GM21723 (cell line): ENCODE results near the gene PGM5.

Source experiments
- ATAC-seq: cut with Tn5 transposase; IDR thresholded peaks from one replicate; pipeline ENCODE4 v1.9.1; 2021; ENCODE audit warnings: mild to moderate bottlenecking, moderate library complexity; ENCODE audit not compliant: unreplicated experiment

Gene PGM5

DNA sequence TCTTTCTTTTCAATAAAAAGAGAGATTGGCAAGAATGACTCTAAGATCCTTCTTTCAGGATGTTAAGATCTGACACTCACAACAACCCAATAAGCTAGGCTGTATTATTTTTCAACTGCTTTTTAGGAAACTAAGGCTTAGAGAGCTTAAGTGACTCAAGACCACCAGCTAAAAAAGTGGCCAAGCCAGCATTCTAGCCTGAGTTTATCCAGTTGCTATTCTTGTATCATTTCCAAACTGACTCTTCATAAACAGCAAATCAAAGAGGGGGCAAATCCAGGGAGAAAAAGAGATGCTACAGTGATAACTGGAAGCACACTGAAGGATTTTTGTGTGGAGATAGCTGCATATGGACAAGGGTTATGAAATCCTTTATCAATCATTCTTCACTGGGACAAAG lies 137.1 kb downstream of the PGM5 start:
- no peak for ATAC-seq

DNA sequence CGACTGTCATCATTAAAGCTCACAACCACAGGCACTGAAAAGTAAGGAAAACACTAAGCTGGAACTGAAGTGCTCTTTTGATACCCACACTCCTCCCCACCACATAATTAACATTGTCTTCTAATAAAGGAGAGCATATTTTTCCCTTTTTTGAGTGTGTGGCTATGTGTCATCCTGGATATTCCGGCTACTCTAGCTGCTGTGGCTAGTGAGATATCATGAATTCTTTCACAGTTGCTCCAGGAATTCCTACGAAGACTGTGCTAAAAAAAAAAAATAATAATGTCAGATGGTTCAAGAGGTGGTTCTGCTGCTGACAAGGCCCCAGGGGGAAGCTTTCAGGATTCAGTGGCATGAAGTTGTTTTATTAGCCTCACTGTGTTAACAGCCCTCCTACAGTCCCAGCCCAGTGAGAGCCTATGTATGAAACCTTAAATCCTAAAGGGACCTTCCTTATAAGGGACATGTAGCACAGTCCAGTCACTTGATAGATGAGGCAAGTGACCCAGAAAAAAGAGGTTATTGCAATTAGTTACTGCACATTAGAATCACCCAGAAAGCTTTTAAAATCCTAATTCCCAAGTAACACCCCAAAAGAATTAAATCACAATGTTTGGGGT lies 137.7 kb downstream of the PGM5 start:
- ATAC-seq, result no peak

DNA sequence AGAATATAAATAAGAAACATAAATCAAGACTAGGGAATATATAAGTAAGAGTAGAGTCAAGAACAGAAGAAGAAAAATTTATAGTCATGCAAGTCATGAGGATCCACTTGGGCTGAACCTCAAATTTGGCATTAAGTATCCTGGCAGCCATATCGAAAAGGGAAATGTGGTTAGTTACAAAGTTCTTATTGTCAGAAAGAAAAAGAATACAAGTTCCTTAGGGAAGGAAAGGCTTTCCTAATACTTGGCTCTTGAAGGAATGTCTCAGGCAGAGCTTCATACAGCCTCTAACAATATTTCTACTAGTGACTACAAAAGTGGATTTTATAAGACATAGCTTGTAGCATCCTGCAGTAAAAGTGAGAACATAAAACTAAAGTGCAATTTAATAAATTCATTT lies 138.8 kb downstream of the PGM5 start:
- ATAC-seq, result no peak

DNA sequence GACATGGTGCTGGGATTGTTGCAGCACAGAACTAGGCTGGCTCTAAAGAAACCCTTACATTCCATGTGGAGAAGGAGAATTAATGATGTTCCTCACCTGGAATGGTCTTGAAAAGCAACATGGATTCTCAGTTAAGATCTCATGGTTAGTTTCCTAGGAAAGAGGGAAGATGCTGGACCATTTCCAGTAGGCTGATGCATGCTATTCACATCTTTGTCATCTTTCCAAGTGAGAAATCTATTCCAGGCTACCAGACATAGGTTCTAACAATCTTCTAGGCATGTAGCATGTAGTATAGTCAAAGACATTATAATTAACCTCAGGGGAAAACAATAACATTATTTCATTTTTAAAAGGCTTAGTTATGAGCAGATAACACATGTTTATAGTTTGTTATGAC lies 139.9 kb downstream of the PGM5 start:
- ATAC-seq, result no peak

DNA sequence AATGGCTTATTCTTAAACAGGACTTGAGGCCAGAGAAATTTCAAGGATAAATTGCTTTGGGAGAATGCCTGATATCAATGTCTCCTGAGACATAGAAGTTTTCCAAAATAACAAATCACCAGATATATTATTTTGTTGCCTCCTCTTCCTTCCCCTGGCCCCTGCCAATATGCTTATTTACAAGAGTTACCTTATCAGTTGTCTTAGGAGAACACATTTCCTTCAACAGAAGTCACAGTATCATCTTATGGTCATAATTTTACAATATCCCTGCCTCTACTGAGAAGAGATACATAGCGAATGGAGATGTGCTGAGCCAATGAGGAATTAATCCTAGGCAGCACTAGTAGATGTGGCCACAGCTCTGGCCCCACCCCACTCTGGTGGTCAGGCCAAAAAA lies 141.2 kb downstream of the PGM5 start:
- no peak for ATAC-seq

DNA sequence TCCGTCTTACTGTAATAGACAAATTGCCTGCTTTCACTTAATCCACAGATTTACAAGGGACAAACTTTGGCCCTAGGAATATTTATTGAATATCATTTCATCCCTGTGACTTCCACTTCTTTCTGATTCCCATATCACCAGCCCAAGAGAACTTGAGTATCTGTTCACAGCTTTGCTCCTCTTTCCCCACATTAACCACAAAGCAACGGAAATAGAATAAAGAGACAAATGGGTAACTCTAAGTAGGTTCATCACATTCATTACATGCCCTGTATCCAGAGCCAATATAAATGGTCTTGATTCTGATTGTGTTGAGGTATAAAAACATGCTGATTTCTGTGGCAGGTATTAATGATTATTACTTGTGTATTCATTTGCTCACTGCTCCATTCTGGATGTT lies 142.4 kb downstream of the PGM5 start:
- no peak for ATAC-seq

DNA sequence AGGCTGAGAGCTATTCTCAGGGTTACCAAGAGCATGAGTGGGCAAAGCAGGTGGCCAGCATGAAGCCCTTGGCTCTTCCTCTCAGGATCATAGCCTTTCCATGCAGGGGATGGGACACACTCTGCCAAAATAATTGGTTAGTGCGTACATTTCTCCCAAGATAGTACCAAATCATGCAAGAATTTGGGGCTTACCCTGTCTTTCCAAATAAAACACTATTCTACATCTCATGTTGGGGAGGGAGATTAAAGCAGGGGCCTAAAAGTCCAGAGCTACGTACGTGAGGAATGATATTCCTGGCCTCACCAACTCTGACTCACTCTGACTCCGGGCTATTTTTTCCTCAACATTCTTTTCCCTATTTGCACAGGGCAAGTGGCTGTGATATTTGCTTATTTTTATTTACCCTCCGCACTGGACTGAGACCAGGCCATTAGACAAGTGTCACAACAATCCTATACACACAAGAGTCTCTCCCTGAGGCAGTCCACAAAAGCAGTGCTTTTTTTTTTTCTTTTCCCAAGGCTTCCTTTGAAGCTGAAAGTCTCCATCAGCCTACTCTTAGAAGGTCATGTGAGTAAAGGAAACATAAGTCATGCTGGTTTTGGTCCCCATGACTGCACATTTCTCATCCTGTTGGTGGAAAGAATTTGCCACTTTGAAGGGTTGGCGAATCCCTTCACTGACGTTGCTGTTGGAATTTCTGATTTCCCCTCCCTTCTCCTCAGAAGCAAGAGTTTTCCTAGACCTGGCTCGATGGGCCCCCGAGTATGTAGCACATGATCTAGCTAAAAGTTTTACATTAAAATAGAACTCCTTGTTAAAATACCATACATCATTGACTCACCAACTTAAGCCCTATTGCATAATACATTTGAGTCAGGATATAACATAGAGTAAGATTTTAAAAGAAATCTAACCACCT lies 144.3 kb downstream of the PGM5 start:
- ATAC-seq, result no peak

DNA sequence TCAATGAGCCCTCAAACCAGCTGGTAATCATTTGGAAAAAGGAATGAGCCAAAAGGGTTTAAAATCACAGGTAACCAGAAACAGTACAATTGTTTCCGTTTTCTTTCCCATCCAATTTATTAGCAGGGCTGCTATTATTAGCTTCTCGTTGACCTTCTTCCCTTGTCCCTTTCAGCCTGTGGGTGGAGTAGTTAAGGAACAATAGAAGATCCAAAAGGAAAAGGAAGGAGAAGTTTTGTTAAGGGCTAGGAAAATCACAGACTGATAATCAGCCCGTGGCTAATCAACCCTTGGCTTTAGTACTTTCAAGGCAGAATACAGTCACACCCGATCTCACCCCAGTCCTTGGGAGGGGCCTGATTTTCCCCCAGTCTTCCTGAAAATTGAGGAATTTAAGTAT lies 145.9 kb downstream of the PGM5 start:
- no peak for ATAC-seq

DNA sequence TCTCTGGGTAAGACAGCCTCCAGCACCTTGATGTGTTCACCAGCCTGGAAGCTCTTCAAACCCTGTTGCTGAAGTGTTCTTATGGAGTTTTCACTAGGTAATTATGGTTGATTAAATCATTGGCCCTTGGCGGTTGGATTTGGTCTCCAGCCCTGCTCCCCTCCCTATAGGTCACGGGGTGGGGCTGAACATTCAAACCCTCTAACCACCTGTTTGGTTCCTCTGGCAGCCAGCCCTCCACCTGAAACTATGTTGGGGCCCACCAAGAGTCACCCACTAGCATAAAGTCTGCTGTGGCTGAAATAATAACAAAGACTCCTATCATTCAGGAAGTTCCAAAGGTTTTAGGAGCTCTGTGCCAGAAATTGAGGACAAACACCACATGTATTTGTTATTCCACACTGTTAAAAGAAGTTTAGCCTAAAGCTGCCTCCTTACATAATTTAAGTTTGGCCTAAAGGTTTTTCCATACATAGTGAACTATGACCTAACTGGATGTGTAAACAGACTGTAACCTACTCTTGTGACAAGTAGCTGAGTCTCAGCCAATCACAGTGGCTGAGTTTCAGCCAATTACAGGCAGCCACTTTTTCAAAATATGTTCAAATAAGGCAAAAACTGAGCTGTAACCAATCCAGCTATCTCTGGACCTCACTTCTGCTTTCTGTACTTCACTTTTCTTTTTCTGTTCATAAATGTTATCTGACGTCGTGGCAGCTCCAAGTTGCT lies 149.4 kb downstream of the PGM5 start:
- ATAC-seq, result peak; percentile 74

DNA sequence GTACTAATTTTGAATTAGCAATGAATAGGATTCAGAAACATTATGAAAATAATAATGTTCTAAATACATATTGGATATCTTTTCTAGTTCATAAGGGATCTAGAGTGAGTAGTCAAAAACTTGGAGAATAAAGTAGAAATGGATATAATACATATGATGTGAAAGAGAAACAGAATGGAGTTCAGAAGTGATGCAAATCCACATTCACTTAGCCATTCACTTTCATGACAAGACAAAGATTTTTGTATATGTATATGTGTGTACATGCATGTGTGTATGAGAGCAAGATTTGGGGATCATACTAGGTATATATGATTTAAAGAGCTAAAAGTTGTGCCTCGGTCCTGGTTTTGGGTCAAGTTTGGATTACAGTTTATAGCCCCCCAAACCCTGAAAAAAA lies 150.1 kb downstream of the PGM5 start:
- no peak for ATAC-seq

DNA sequence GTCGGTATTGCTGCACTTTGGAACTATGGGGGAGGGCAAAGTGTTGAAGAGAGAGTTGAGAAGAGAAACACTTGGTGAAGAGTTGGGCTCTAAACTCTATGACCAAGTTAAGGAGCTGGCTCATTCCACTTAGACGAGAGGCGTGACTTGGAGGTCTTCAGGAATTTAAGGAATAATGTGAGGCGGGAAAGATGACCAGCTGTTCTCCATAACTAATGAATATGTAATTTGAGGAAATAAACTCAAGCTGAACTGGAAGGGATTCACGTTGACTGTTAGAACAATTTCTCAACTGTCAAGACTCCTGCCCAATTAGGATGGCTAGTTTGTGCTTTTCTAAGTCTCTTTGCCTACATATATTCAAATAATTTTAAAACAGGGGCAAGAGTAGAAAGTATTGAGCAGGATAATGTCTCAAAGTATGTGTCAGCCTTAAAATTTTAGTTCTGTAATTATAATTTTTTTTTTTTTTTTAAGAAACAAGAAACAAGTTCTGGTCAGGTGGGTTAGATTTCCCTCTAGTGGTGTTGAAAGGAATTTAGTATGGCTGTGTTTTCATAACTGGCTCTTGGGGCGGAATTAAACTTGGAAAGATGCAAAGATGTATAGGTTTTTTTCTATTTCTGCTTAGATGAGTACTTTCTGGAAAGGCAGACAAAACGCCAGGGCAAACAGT lies 150.9 kb downstream of the PGM5 start:
- no peak for ATAC-seq

DNA sequence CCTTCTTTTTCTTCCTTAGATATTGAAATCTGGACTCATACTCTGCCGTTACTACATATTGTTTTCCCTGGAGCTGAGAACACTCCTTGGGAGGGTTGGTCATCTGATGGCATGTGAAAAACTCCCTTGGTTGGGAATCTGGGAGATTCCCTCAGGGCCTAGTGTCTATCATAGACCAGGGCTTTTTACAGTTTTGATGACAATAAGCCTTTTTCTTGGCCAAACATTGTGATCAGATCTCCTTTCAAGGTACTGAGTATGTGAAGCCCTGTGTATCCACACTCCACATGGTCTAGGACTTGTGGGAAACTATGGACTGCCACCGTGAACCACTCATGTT lies 151.4 kb downstream of the PGM5 start:
- no peak for ATAC-seq

DNA sequence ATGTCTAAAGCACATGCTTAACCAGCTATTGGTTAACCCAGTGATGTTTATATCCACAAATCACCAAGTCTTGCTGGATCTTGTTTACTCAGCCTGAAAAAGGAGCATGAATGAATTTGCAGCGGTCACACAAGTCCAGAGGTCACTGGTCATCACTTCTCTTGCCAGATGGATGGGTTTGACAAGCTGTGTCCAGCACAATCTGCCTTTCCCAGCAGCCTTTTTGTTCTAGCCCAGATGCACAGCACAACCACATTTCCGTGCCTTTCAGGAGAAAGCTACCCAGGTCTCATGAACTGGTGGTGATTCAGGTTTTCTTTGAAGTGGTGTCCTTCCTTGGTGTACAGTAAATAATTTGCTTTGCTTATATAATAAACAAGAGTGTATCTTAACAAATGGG lies 152.1 kb downstream of the PGM5 start:
- no peak for ATAC-seq

DNA sequence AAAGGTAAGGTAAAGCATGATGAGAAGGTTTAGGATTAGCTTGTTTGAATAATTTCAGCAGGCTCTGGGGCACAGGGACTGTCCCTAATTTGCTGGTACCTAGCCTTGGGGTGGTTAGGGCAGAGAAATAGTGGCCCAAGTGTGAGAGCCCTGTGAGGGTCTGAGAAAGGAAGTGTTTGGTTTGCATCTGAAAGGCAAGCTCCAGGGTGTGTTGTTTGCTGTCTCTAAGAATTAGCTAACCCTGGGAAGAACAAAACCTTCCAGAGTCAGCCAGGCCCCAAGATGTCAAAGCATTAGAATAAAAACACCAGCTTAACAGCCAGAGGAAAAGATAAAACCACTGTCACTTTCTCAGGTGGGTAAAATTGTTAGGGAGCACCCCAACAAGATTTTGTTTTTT lies 153.3 kb downstream of the PGM5 start:
- no peak for ATAC-seq

DNA sequence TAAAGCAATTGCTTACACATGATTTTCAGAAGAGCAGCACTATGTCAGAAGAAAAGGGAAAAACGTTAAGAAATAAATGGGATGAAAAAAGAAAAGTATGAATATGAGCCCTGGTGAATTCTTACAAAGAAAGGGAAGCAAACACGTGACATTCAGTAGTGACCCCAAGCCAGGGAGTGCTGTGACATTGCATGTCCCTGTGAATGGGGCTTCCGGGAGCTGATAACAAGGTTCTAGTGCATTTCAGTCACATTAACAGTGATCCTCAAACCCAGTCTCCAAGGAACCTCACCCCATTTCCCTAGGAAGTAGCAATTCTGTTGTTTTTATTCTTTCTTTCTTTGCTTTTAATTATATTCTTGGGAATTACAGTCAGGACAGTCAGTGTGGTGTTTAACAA lies 157.0 kb downstream of the PGM5 start:
- no peak for ATAC-seq

DNA sequence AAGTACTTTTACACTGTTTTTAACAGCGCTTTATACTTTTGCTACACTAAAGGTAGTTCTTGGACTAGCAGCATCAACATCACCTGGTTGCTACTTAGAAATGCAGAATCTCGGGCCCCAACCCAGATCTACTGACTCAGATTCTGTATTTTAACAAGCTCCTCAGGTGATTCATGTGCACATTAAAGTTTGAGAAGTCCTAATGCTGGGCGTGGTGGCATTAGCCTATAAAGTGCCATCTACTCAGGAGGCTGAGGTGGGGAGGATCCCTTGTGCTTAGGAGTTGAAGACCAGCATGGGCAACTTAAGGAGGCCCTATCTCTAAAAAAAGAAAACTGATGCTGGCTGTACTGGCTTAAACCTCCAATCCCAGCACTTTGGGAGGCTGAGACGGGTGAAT lies 157.6 kb downstream of the PGM5 start:
- no peak for ATAC-seq

DNA sequence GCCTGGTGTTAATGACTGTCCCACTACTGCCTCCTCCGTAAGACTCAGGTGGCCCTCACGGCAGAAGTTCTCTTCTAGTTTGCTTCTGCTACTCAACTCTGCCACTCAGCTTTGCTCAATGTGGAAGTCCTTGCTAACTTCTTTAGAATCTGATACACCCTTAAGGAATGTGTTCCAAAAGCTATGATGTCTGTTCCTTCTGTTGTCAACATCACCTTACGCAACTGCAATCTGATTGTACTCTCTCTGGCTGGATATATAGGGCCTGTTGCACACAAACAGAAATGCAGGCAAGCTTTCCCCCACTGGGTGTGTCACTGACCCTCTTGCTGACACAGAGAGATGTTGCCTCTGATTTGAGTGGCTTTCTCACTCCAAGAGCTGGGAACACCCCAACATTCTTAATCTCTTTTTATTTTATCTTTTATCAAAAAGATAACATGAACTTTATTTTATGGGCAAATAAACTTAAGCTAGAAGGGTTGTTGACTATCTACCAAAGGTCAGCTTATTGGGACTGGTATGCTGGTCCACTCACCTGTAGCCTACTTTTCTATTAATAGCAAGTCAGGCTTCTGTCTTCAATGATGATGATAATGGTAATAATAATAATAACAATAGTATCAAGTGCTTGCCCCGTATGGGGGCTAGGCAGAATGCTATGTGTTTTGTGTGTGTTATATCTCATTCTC lies 159.1 kb downstream of the PGM5 start:
- ATAC-seq, result no peak

DNA sequence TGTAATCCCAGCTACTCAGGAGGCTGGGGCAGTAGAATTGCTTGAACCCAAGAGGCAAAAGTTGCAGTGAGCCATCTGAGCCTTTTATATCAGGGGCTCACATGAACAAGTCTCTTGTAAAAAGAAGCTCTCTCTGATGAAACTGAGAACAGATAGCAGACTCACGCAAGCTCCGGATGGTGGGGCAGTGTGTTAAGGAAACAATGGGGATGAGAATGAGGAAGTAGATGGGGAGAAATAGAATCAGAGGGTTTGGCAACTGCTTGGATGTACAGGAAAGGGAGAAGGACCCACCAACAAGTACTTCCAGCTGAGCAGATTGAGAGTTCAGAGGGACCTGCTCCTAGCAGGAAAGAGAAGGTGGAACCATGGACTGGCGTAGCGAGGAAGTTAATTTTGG lies 165.7 kb downstream of the PGM5 start:
- no peak for ATAC-seq

DNA sequence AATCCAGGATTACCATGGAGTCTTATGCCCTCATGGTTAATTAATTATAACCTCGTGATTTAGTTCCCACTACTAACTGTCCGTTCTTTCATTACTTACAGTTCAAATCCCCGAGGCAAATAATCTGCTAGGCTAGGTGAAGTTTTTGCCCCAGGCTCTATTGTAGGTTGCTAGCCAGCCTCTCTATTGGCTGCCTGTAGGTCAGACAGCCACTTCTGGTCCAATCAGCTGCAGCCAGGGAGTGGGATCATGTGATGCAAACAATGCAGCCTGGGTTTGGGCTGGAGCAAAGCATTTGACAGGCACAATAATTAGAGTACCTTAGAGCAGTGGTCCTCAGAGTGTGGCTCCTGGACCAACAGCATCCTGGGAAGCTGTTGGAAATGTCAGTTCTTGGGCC lies 166.5 kb downstream of the PGM5 start:
- no peak for ATAC-seq

DNA sequence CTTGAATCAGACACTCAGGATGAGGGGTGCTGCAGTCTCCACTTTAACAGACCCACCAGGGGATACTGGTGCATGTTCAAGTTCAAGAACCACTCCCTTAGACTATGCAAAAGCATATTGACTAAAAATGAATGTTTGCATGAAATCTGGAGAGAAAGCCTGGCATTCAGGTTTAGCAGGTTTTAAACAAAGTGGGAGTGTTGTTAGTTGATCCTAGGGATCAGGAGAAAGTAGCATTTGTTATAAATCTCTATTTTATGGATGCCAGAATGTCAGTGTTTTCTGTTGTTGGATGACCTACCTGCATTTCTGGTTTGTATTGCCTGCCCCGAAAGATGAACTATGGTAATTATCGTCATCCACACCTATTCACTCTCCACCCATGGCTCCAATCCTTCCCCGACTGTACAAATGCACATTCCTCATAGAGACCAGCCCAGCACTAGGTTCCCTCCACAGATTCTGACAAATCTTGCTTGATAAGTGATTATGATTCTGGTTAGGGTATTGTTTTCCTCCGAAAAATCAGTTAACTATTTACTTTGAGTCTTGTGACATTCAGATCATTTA lies 167.0 kb downstream of the PGM5 start:
- ATAC-seq, result no peak

DNA sequence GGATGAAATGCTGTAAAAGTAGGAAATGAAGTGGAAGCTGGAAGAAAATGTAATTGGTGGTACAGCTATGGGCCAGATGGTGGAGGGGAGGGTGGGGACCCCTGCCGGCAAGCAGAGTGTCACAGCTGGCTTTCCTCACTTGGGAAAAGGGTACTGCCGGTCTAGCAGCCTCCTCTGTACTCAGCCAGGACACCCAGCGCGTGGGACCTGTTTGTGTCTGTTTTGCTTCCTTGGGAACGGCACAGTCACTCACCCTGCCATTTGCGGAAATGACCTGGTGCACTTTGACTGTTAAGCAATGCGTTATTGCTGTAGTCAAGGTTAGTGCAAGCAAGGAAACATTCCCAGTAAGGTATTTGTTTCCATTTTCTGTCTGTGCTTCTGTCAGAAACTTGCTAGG lies 174.2 kb downstream of the PGM5 start:
- no peak for ATAC-seq
